Kidney (tissue), 14 donors: Measurements from ENCODE around the gene CCDC157. TPM values are rescaled to one million over a fixed set of nuclear protein-coding genes. Genes with fewer than 3 reads are reported as not detected.

Source experiments
- DNase-seq, 5 donors: peaks; one replicate each; pipeline ENCODE4 v3.0.0-alpha.2; 2013 to 2020
- FAIRE-seq: peaks from 2 replicates; lab custom pipeline; 2012; peaks lifted over from hg19 to GRCh38; lab: Jason Lieb, UNC
- H3K27ac ChIP-seq, 2 donors: one replicate each; pipeline ENCODE4 v1.7.0; 2013; ENCODE audit warnings: low read depth in 2 of 2, low read length in 2 of 2, inconsistent platforms in 1 of 2
- H3K27me3 ChIP-seq: one replicate; pipeline ENCODE4 v1.7.1; 2013; ENCODE audit warnings: low read length, inconsistent platforms; ENCODE audit not compliant: control insufficient read depth, insufficient read depth
- H3K36me3 ChIP-seq, 3 donors: one replicate each; pipeline versions ENCODE4 v1.7.0 to v1.7.1; 2013; ENCODE audit warnings: low read length in 3 of 3, control low read depth in 1 of 3, inconsistent platforms in 1 of 3; ENCODE audit not compliant: insufficient read depth in 3 of 3, control insufficient read depth in 2 of 3
- H3K4me1 ChIP-seq, 3 donors: one replicate each; pipeline versions ENCODE4 v1.7.0 to v1.7.1; 2013; ENCODE audit warnings: low read length in 3 of 3, inconsistent platforms in 1 of 3, low read depth in 1 of 3; ENCODE audit not compliant: control insufficient read depth in 2 of 3, insufficient read depth in 2 of 3
- H3K4me3 ChIP-seq, 3 donors: one replicate each; pipeline versions ENCODE4 v1.7.0 to v1.8.1; 2013; ENCODE audit warnings: low read length in 3 of 3, control low read depth in 1 of 3, inconsistent platforms in 1 of 3
- H3K9ac ChIP-seq, 3 donors: one replicate each; pipeline versions ENCODE4 v1.7.0 to v1.7.1; 2013; ENCODE audit warnings: low read length in 3 of 3, control low read depth in 1 of 3, inconsistent platforms in 1 of 3
- H3K9me3 ChIP-seq, 3 donors: one replicate each; pipeline versions ENCODE4 v1.7.0 to v1.7.1; 2013; ENCODE audit warnings: low read length in 3 of 3, control low read depth in 1 of 3, inconsistent platforms in 1 of 3; ENCODE audit not compliant: control insufficient read depth in 2 of 3, insufficient read depth in 1 of 3
- intact Hi-C: fragments of 100-400 bp; cut with DNase I; formaldehyde crosslinking; loops from one replicate; pipeline ENCODE4 v1.11.1; 2022
- polyA plus RNA-seq: library from polyadenylated mRNA; stranded (reverse); fragments of 350-450 nt; fragmentation: Illumina TruSeq; extraction: RNeasy Lipid Tissue Mini Kit (QIAGEN cat#74804); gene quantifications from one replicate; pipeline ENCODE4 v1.2.3, GENCODE V29; 2014; ENCODE audit warnings: low read depth, low replicate concordance; ENCODE audit not compliant: insufficient read depth
- total RNA-seq: library from RNA; stranded (reverse); fragmentation: NEBNext Ultra II Directional; extraction: Animal tissue kit (Norgen Biotek cat#: 25700); gene quantifications from one replicate; pipeline ENCODE4 v1.2.1, GENCODE V29; 2021
- TF ChIP-seq, protein P1 (sequence below): IDR thresholded peaks from 3 replicates; pipeline ENCODE4 v1.5.1; 2012; ENCODE audit warnings: mild to moderate bottlenecking, moderate library complexity, borderline replicate concordance; ENCODE audit not compliant: insufficient read depth; ENCODE audit errors: extremely low read depth
- donor health status: control.
- donor health status: control.
- donor health status: control.
- donor health status: control.
- donor health status: control.
- donor health status: DM: yes; HTN: yes; CAD: no.
- donor health status: Normal renal cell carcinoma (clear cell type).

The CCDC157 gene
- total and polyA plus RNA-seq, 2 donors from 2014 or later = 5.1 to 6.0 TPM

DNA sequence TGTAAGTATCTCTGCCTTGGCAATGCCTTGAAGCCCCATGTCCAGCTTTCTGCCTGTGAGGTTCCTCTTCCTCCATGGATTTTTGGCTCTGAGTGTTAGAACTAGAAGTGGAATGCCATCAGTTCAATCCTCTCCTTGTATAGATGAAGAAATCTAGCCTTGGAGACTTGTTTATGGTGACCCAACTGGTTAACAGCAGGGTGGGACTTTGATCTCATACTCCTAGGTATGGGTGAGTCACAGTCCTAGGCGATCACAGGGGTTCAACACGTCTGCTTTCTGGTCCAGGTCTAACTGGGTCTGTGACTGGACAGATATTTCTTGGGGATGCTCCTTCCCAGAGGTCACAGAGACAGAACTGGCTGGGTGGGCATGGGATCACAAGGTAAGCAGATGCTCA, 59.6 kb downstream of the CCDC157 start:
- TF ChIP-seq, protein P1, sequence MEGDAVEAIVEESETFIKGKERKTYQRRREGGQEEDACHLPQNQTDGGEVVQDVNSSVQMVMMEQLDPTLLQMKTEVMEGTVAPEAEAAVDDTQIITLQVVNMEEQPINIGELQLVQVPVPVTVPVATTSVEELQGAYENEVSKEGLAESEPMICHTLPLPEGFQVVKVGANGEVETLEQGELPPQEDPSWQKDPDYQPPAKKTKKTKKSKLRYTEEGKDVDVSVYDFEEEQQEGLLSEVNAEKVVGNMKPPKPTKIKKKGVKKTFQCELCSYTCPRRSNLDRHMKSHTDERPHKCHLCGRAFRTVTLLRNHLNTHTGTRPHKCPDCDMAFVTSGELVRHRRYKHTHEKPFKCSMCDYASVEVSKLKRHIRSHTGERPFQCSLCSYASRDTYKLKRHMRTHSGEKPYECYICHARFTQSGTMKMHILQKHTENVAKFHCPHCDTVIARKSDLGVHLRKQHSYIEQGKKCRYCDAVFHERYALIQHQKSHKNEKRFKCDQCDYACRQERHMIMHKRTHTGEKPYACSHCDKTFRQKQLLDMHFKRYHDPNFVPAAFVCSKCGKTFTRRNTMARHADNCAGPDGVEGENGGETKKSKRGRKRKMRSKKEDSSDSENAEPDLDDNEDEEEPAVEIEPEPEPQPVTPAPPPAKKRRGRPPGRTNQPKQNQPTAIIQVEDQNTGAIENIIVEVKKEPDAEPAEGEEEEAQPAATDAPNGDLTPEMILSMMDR = no peak
- H3K4me3 ChIP-seq = no peak overlapping the region
- H3K4me1 ChIP-seq = no peaks in the 10 kb centered on the region
- H3K9ac ChIP-seq = no peak overlapping the region
- peaks cover 0 to 26% (median 3%) of the 10 kb centered on the region in 3 donors for H3K36me3 ChIP-seq
- intact Hi-C loops = no loop called here
- H3K27ac ChIP-seq = no peak overlapping the region
- DNase-seq = no peak
- no peaks in the 10 kb centered on the region for H3K27me3 ChIP-seq
- no peak for FAIRE-seq
- no peaks in the 10 kb centered on the region for H3K9me3 ChIP-seq

GRCh38 chr22:30416837-30417236, 60.0 kb downstream of the CCDC157 start:
- peaks cover 0 to 26% (median 3%) of the 10 kb centered on the region in 3 donors for H3K36me3 ChIP-seq

GRCh38 chr22:30420347-30421125, 63.7 kb downstream of the CCDC157 start:
- H3K27me3 ChIP-seq = no peaks in the 10 kb centered on the region
- peaks cover 0 to 17% (median 7%) of the 10 kb centered on the region in 3 donors for H3K4me1 ChIP-seq
- peak in 1 of 5 donors; percentile 10 for DNase-seq
- no peak for FAIRE-seq
- intact Hi-C loops = no loop called here
- no peak overlapping the region for H3K9ac ChIP-seq
- no peak overlapping the region for H3K27ac ChIP-seq
- no peaks in the 10 kb centered on the region for H3K9me3 ChIP-seq
- H3K4me3 ChIP-seq = no peak overlapping the region
- TF ChIP-seq, protein P1 = no peak
- peaks cover 0 to 26% (median 3%) of the 10 kb centered on the region in 3 donors for H3K36me3 ChIP-seq

More at GRCh38 chr22:30416837-30417236, 60.0 kb downstream of the CCDC157 start:
- no peak overlapping the region for H3K9ac ChIP-seq
- intact Hi-C loops = no loop called here
- H3K4me3 ChIP-seq = no peak overlapping the region
- no peak overlapping the region for H3K27ac ChIP-seq
- FAIRE-seq = no peak
- no peaks in the 10 kb centered on the region for H3K9me3 ChIP-seq
- H3K4me1 ChIP-seq = peaks cover 0 to under 1% (median under 1%) of the 10 kb centered on the region in 3 donors
- TF ChIP-seq, protein P1 = no peak
- DNase-seq = no peak
- no peaks in the 10 kb centered on the region for H3K27me3 ChIP-seq
